Measurements from ENCODE around the gene NEDD4L. TPM values are rescaled to one million over a fixed set of nuclear protein-coding genes. Genes with fewer than 3 reads are reported as not detected.

Gene NEDD4L
- total RNA-seq, 4 donors from 2014 or later: 16.2 to 63.0 (median 30.4) TPM

- no peak for TF ChIP-seq CTCF (IDR thresholded peaks at IDR 0.05)
- no peak for DNase-seq (ENCODE audit: low spot score)
- no peak for ATAC-seq (ENCODE audit: low FRiP score)
Measured at GRCh38 chr18:58394046-58394445, 350.0 kb downstream of the NEDD4L start.

GRCh38 chr18:58394602-58395425, 350.8 kb downstream of the NEDD4L start:
- no peak for TF ChIP-seq CTCF (IDR thresholded peaks at IDR 0.05)
- DNase-seq (ENCODE audit: low spot score) (no peak), ATAC-seq (ENCODE audit: low FRiP score) (no peak)

GRCh38 chr18:58396144-58396543, 352.1 kb downstream of the NEDD4L start:
- no peak for DNase-seq (ENCODE audit: low spot score)
- no peak for TF ChIP-seq CTCF (IDR thresholded peaks at IDR 0.05)
- ATAC-seq (ENCODE audit: low FRiP score): no peak

GRCh38 chr18:58396966-58397365, 352.9 kb downstream of the NEDD4L start:
- ATAC-seq (ENCODE audit: low FRiP score) (no peak), DNase-seq (ENCODE audit: low spot score) (no peak)
- no peak for TF ChIP-seq CTCF (IDR thresholded peaks at IDR 0.05)

GRCh38 chr18:58397385-58398132, 353.5 kb downstream of the NEDD4L start:
- DNase-seq (ENCODE audit: low spot score): no peak
- TF ChIP-seq CTCF (IDR thresholded peaks at IDR 0.05): no peak
- no peak for ATAC-seq (ENCODE audit: low FRiP score)

- DNase-seq (ENCODE audit: low spot score): no peak
Measured at GRCh38 chr18:58398648-58399398, 354.8 kb downstream of the NEDD4L start.

More at GRCh38 chr18:58398648-58399398, 354.8 kb downstream of the NEDD4L start:
- ATAC-seq (ENCODE audit: low FRiP score): no peak
- no peak for TF ChIP-seq CTCF (IDR thresholded peaks at IDR 0.05)
